ENCODE measurements around the gene SDHB.

DNA sequence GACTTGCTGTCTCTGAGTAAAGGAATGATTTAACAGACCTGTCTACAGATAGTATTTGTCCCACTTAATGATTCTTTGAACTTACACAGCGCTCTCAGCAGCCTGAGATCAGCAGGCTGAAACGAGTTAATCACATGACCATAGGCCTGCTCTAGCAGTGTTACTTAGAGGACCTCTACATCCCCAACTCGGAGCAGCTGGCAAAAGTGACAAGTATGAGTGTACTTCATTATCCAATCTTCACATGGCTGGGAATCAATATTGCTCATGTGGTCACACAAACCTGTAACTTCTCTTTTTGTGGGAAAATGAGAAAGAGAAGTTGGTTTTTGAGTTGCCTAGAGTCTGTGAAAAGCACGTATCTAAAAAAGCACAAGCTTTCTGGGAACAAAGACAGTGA is 30.7 kb downstream of the SDHB start:
- TF ChIP-seq, protein P1, sequence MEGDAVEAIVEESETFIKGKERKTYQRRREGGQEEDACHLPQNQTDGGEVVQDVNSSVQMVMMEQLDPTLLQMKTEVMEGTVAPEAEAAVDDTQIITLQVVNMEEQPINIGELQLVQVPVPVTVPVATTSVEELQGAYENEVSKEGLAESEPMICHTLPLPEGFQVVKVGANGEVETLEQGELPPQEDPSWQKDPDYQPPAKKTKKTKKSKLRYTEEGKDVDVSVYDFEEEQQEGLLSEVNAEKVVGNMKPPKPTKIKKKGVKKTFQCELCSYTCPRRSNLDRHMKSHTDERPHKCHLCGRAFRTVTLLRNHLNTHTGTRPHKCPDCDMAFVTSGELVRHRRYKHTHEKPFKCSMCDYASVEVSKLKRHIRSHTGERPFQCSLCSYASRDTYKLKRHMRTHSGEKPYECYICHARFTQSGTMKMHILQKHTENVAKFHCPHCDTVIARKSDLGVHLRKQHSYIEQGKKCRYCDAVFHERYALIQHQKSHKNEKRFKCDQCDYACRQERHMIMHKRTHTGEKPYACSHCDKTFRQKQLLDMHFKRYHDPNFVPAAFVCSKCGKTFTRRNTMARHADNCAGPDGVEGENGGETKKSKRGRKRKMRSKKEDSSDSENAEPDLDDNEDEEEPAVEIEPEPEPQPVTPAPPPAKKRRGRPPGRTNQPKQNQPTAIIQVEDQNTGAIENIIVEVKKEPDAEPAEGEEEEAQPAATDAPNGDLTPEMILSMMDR (IDR thresholded peaks at IDR 0.05 in 4 of 5, conservative IDR thresholded peaks at IDR 0.05 in 1 of 5), result no peak
- no peak for TF ChIP-seq POLR2A (IDR thresholded peaks at IDR 0.05)

Measured in gastrocnemius medialis (tissue), 4 donors.